Cardiac muscle cell (in vitro differentiated cells and primary cell): Measurements from ENCODE around the gene CCDC34. TPM values are rescaled to one million over a fixed set of nuclear protein-coding genes. Genes with fewer than 3 reads are reported as not detected.

Experiments
- DNase-seq, 2 donors: peaks; one replicate each; pipeline versions ENCODE4 v3.0.0 to v3.0.0-alpha.2; 2010 to 2017; ENCODE audit warnings: low read depth in 1 of 2, low spot score in 1 of 2
- H3K27ac ChIP-seq: fragments of 200-600 bp; sonication (generic); 2 replicates; pipeline ENCODE4 v1.5.1; 2016
- H3K27me3 ChIP-seq: fragments of 200-600 bp; sonication (generic); 2 replicates; pipeline ENCODE4 v1.6.0; 2016; ENCODE audit warnings: control low read depth
- H3K36me3 ChIP-seq: fragments of 200-600 bp; sonication (generic); 2 replicates; pipeline ENCODE4 v1.5.1; 2016; ENCODE audit warnings: control low read depth
- H3K4me1 ChIP-seq: fragments of 200-600 bp; sonication (generic); 2 replicates; pipeline ENCODE4 v1.8.1; 2017; ENCODE audit warnings: low read depth, mild to moderate bottlenecking, mixed run types
- H3K4me3 ChIP-seq: fragments of 200-600 bp; sonication (generic); 2 replicates; pipeline ENCODE4 v1.5.1; 2016; ENCODE audit warnings: mild to moderate bottlenecking
- H3K9me3 ChIP-seq: fragments of 200-600 bp; sonication (generic); 2 replicates; pipeline ENCODE4 v1.5.1; 2017; ENCODE audit warnings: low read depth, mild to moderate bottlenecking, control low read depth
- CTCF ChIP-seq: IDR thresholded peaks from 2 replicates; pipeline ENCODE4 v1.5.1; 2012; ENCODE audit warnings: low read depth, mild to moderate bottlenecking, low read length
- polyA plus RNA-seq: library from polyadenylated mRNA; unstranded; fragments of >200 nt; fragmentation: Nextera tagmentation; extraction: Ambion mirVana; gene quantifications from 2 replicates; pipeline ENCODE4 v1.2.1, GENCODE V29; 2016
- total RNA-seq: library from RNA; depleted of rRNA; stranded (reverse); fragments of >200 nt; gene quantifications from 2 replicates; pipeline ENCODE4 v1.2.3, GENCODE V29; 2016

The CCDC34 gene
- total and polyA plus RNA-seq, 2 experiments from 2014 or later = 12.8 to 21.1 TPM

- H3K9me3 ChIP-seq = no peaks in the 10 kb centered on the region
- no peak overlapping the region for H3K4me3 ChIP-seq
- H3K36me3 ChIP-seq = peaks cover 51% of the 10 kb centered on the region
- peaks cover 8% of the 10 kb centered on the region for H3K4me1 ChIP-seq
- DNase-seq = no peak
- H3K27ac ChIP-seq = no peak overlapping the region
- no peak for TF ChIP-seq CTCF
- H3K27me3 ChIP-seq = no peaks in the 10 kb centered on the region
These were observed 17.8 kb upstream of the CCDC34 start for GRCh38 chr11:27380771-27381170.

- DNase-seq = no peak
- TF ChIP-seq CTCF = no peak
- no peaks in the 10 kb centered on the region for H3K27me3 ChIP-seq
- no peak overlapping the region for H3K4me3 ChIP-seq
- peaks cover 50% of the 10 kb centered on the region for H3K36me3 ChIP-seq
- peak overlapping the region; percentile 38 for H3K27ac ChIP-seq
- no peaks in the 10 kb centered on the region for H3K9me3 ChIP-seq
- H3K4me1 ChIP-seq = peaks cover 5% of the 10 kb centered on the region
These were observed 16.4 kb upstream of the CCDC34 start for GRCh38 chr11:27379449-27379848.

- no peak for TF ChIP-seq CTCF
These were observed 12.4 kb upstream of the CCDC34 start for GRCh38 chr11:27375370-27375769.

GRCh38 chr11:27373856-27374602, 11.0 kb upstream of the CCDC34 start:
- Histone ChIP-seq H3K36me3 (peaks cover 62% of the 10 kb centered on the region), H3K27ac (peak overlapping the region; percentile 49), H3K27me3 (no peaks in the 10 kb centered on the region), H3K9me3 (no peaks in the 10 kb centered on the region), H3K4me1 (no peaks in the 10 kb centered on the region), H3K4me3 (no peak overlapping the region)
- no peak for TF ChIP-seq CTCF
- no peak for DNase-seq

More at GRCh38 chr11:27375370-27375769, 12.4 kb upstream of the CCDC34 start:
- Histone ChIP-seq H3K36me3 (peaks cover 63% of the 10 kb centered on the region), H3K4me1 (peaks cover 5% of the 10 kb centered on the region), H3K27me3 (no peaks in the 10 kb centered on the region), H3K27ac (peak overlapping the region; percentile 63), H3K9me3 (no peaks in the 10 kb centered on the region), H3K4me3 (no peak overlapping the region)
- no peak for DNase-seq

- Histone ChIP-seq H3K27ac (no peak overlapping the region), H3K27me3 (no peaks in the 10 kb centered on the region), H3K4me3 (no peak overlapping the region), H3K36me3 (peaks cover 59% of the 10 kb centered on the region), H3K9me3 (no peaks in the 10 kb centered on the region), H3K4me1 (no peaks in the 10 kb centered on the region)
- DNase-seq = no peak
- TF ChIP-seq CTCF = no peak
These were observed 10.4 kb upstream of the CCDC34 start for GRCh38 chr11:27373392-27373791.
